Liver (tissue), 9 donors: ENCODE data around the gene STIM1. TPM values are rescaled to one million over a fixed set of nuclear protein-coding genes. Genes with fewer than 3 reads are reported as not detected.

Experiments
- DNase-seq: peaks from one replicate; pipeline ENCODE4 v3.0.0-alpha.2; 2017; ENCODE audit warnings: low spot score
- H3K27ac ChIP-seq, 2 donors: one replicate each; pipeline ENCODE4 v1.7.0; 2013; ENCODE audit warnings: inconsistent platforms in 2 of 2, low read length in 2 of 2, control low read depth in 1 of 2, low read depth in 1 of 2, mild to moderate bottlenecking in 1 of 2
- H3K27me3 ChIP-seq, 4 donors: one replicate each; pipeline versions ENCODE4 v1.6.1 to v1.7.0; 2013; ENCODE audit warnings: low read length in 3 of 4, inconsistent platforms in 1 of 4, mild to moderate bottlenecking in 1 of 4, moderate library complexity in 1 of 4; ENCODE audit not compliant: control insufficient read depth in 4 of 4, insufficient read depth in 4 of 4
- H3K36me3 ChIP-seq, 4 donors: one replicate each; pipeline versions ENCODE4 v1.6.1 to v1.7.0; 2013; ENCODE audit warnings: low read length in 3 of 4, mild to moderate bottlenecking in 3 of 4, low read depth in 1 of 4, moderate library complexity in 1 of 4; ENCODE audit not compliant: control insufficient read depth in 4 of 4, insufficient read depth in 3 of 4
- H3K4me1 ChIP-seq, 4 donors: one replicate each; pipeline versions ENCODE4 v1.6.1 to v1.7.0; 2013; ENCODE audit warnings: low read length in 3 of 4, mild to moderate bottlenecking in 3 of 4, moderate library complexity in 1 of 4; ENCODE audit not compliant: control insufficient read depth in 4 of 4, insufficient read depth in 4 of 4
- H3K4me3 ChIP-seq, 3 donors: one replicate each; pipeline versions ENCODE4 v1.6.1 to v1.7.0; 2013; ENCODE audit warnings: low read length in 3 of 3, control low read depth in 1 of 3, low read depth in 1 of 3, mild to moderate bottlenecking in 1 of 3
- H3K9ac ChIP-seq, 2 donors: one replicate each; pipeline ENCODE4 v1.7.0; 2013; ENCODE audit warnings: low read length in 2 of 2, mild to moderate bottlenecking in 2 of 2, moderate library complexity in 2 of 2, control low read depth in 1 of 2, low read depth in 1 of 2
- H3K9me3 ChIP-seq, 4 donors: one replicate each; pipeline versions ENCODE4 v1.6.1 to v1.7.0; 2013; ENCODE audit warnings: low read length in 3 of 4; ENCODE audit not compliant: control insufficient read depth in 4 of 4
- ATF3 ChIP-seq: IDR thresholded peaks from 2 replicates; pipeline ENCODE4 v1.6.1; 2016; ENCODE audit warnings: antibody characterized with exemption
- EGR1 ChIP-seq, 2 donors: IDR thresholded peaks; 2 replicates each; pipeline ENCODE4 v1.6.1; 2016 to 2018; ENCODE audit warnings: antibody characterized with exemption in 2 of 2, low read depth in 2 of 2
- FOXA2 ChIP-seq: IDR thresholded peaks from 2 replicates; pipeline ENCODE4 v1.6.1; 2016; ENCODE audit warnings: antibody characterized with exemption
- HNF4G ChIP-seq: IDR thresholded peaks from 2 replicates; pipeline ENCODE4 v1.6.1; 2016; ENCODE audit warnings: antibody characterized with exemption
- JUND ChIP-seq, 2 donors: IDR thresholded peaks; 2 replicates each; pipeline ENCODE4 v1.6.1; 2016; ENCODE audit warnings: antibody characterized with exemption in 2 of 2
- MAX ChIP-seq: IDR thresholded peaks from 2 replicates; pipeline ENCODE4 v1.6.1; 2016; ENCODE audit warnings: antibody characterized with exemption
- NR2F2 ChIP-seq: IDR thresholded peaks from 2 replicates; pipeline ENCODE4 v1.6.1; 2016; ENCODE audit warnings: antibody characterized with exemption
- RAD21 ChIP-seq, 2 donors: IDR thresholded peaks; 2 replicates each; pipeline ENCODE4 v1.6.1; 2016; ENCODE audit warnings: antibody characterized with exemption in 2 of 2, mild to moderate bottlenecking in 2 of 2
- RXRA ChIP-seq, 2 donors: IDR thresholded peaks; 2 replicates each; pipeline ENCODE4 v1.6.1; 2017 to 2018; ENCODE audit warnings: antibody characterized with exemption in 2 of 2, mild to moderate bottlenecking in 1 of 2
- SP1 ChIP-seq: IDR thresholded peaks from 2 replicates; pipeline ENCODE4 v1.6.1; 2018; ENCODE audit warnings: antibody characterized with exemption, mild to moderate bottlenecking
- TAF1 ChIP-seq: conservative IDR thresholded peaks from 2 replicates; pipeline ENCODE4 v1.6.1; 2016; ENCODE audit warnings: antibody characterized with exemption, mild to moderate bottlenecking
- YY1 ChIP-seq: IDR thresholded peaks from 2 replicates; pipeline ENCODE4 v1.6.1; 2016; ENCODE audit warnings: antibody characterized with exemption, mild to moderate bottlenecking
- WGBS: extraction: QIAGEN DNeasy Blood & Tissue Kit; methylation state at CpG from one replicate; pipeline ENCODE4 v1.1.7; 2013; 5-methylcytosine and 5-hydroxymethylcytosine counted together
- polyA plus RNA-seq, 2 donors: library from polyadenylated mRNA; stranded (reverse) in 1 of 2; unstranded in 1 of 2; fragments of 200-250 nt in 1 of 2; fragments of >200 nt in 1 of 2; fragmentation: Nextera tagmentation in 1 of 2; extraction: Ambion mirVana in 1 of 2; gene quantifications; one replicate each; pipeline versions ENCODE4 v1.2.1 to v1.2.3, GENCODE V29; 2013 to 2015
- total RNA-seq, 2 donors: library from RNA; depleted of rRNA; stranded (reverse); fragments of >200 nt; gene quantifications; one replicate each; pipeline ENCODE4 v1.2.3, GENCODE V29; 2014
- TF ChIP-seq, protein P1 (sequence below): IDR thresholded peaks from 2 replicates; pipeline ENCODE4 v1.6.1; 2016; ENCODE audit warnings: antibody characterized with exemption, mild to moderate bottlenecking
- TF ChIP-seq, protein P2 (sequence below): IDR thresholded peaks from 2 replicates; pipeline ENCODE4 v1.6.1; 2016; ENCODE audit warnings: antibody characterized with exemption
- donor health status: healthy.
- donor health status: healthy.
- donor health status: healthy.
- donor health status: healthy.
- donor health status: healthy.

Gene STIM1
- total and polyA plus RNA-seq, 4 donors = 19.7 to 42.9 (median 25.1) TPM

- TF ChIP-seq, protein P1, sequence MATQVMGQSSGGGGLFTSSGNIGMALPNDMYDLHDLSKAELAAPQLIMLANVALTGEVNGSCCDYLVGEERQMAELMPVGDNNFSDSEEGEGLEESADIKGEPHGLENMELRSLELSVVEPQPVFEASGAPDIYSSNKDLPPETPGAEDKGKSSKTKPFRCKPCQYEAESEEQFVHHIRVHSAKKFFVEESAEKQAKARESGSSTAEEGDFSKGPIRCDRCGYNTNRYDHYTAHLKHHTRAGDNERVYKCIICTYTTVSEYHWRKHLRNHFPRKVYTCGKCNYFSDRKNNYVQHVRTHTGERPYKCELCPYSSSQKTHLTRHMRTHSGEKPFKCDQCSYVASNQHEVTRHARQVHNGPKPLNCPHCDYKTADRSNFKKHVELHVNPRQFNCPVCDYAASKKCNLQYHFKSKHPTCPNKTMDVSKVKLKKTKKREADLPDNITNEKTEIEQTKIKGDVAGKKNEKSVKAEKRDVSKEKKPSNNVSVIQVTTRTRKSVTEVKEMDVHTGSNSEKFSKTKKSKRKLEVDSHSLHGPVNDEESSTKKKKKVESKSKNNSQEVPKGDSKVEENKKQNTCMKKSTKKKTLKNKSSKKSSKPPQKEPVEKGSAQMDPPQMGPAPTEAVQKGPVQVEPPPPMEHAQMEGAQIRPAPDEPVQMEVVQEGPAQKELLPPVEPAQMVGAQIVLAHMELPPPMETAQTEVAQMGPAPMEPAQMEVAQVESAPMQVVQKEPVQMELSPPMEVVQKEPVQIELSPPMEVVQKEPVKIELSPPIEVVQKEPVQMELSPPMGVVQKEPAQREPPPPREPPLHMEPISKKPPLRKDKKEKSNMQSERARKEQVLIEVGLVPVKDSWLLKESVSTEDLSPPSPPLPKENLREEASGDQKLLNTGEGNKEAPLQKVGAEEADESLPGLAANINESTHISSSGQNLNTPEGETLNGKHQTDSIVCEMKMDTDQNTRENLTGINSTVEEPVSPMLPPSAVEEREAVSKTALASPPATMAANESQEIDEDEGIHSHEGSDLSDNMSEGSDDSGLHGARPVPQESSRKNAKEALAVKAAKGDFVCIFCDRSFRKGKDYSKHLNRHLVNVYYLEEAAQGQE = no peak
- TF ChIP-seq ATF3 = no peak
- TF ChIP-seq FOXA2 = no peak
- TF ChIP-seq HNF4G = no peak
- no peak for TF ChIP-seq YY1
- no peak for TF ChIP-seq RXRA (IDR thresholded peaks at IDR 0.05)
Observed at GRCh38 chr11:3990406-3990805, 134.9 kb downstream of the STIM1 start (continued).

- Histone ChIP-seq H3K4me3 (no peak overlapping the region), H3K9me3 (no peaks in the 10 kb centered on the region), H3K4me1 (peaks cover 0 to under 1% (median 0%) of the 10 kb centered on the region in 4 donors), H3K9ac (no peak overlapping the region), H3K36me3 (no peaks in the 10 kb centered on the region), H3K27me3 (no peaks in the 10 kb centered on the region), H3K27ac (no peak overlapping the region)
- no peak for DNase-seq
- 93% methylated on average over 1 of the region's 1 CpG for WGBS
- TF ChIP-seq EGR1 (IDR thresholded peaks at IDR 0.05; ENCODE audit: low read depth in 2 of 2) = no peak
- no peak for TF ChIP-seq SP1
- TF ChIP-seq JUND (IDR thresholded peaks at IDR 0.05) = no peak
- no peak for TF ChIP-seq TAF1
- TF ChIP-seq MAX = no peak
- TF ChIP-seq, protein P2, sequence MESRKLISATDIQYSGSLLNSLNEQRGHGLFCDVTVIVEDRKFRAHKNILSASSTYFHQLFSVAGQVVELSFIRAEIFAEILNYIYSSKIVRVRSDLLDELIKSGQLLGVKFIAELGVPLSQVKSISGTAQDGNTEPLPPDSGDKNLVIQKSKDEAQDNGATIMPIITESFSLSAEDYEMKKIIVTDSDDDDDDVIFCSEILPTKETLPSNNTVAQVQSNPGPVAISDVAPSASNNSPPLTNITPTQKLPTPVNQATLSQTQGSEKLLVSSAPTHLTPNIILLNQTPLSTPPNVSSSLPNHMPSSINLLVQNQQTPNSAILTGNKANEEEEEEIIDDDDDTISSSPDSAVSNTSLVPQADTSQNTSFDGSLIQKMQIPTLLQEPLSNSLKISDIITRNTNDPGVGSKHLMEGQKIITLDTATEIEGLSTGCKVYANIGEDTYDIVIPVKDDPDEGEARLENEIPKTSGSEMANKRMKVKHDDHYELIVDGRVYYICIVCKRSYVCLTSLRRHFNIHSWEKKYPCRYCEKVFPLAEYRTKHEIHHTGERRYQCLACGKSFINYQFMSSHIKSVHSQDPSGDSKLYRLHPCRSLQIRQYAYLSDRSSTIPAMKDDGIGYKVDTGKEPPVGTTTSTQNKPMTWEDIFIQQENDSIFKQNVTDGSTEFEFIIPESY = no peak
- TF ChIP-seq, protein P1 = no peak
- TF ChIP-seq RAD21 (IDR thresholded peaks at IDR 0.05) = no peak
- no peak for TF ChIP-seq HNF4G
- TF ChIP-seq NR2F2 = no peak
- no peak for TF ChIP-seq RXRA (IDR thresholded peaks at IDR 0.05)
Observed at GRCh38 chr11:3992964-3993363, 137.5 kb downstream of the STIM1 start.
